ENCODE results near the gene RAI2. TPM values are rescaled to one million over a fixed set of nuclear protein-coding genes. Genes with fewer than 3 reads are reported as not detected.

RAI2 gene
- total and polyA plus RNA-seq, 2 experiments from 2014 or later, result 0.83 to 0.99 TPM

DNA sequence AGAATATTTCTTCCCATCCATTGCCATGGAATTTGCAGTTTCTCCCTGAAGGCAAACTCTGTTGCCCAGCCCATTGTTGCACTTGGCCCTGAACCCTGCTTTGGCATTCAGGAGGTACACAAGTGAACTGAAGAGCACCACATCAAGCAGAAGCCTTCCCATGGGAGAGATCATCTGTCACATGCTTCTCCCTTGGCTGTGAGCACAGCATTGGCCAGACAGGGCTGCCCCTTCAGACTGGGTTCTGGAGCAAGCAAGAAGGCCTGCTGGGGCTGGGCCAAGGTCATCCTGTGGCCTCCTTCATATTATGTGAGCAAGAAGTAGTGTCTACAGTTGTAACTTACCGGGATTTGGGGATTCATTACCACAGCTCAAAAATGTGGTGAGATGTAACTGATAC is 101.1 kb downstream of the RAI2 start:
- H3K79me2 ChIP-seq (replicated peaks; ENCODE audit: insufficient read depth), result no peaks in the 10 kb centered on the region
- H3K36me3 ChIP-seq (ENCODE audit: insufficient read depth), result no peaks in the 10 kb centered on the region
- H3K4me1 ChIP-seq (ENCODE audit: insufficient read depth), result no peaks in the 10 kb centered on the region
- no peak overlapping the region for H3K27ac ChIP-seq (ENCODE audit: low read depth)
- H3K27me3 ChIP-seq (ENCODE audit: insufficient read depth), result no peaks in the 10 kb centered on the region
- no peak for ATAC-seq
- H3F3A ChIP-seq (replicated peaks; ENCODE audit: low read depth), result no peaks in the 10 kb centered on the region
- Mint-ChIP-seq H3K9me3 (no peaks in the 10 kb centered on the region), H3K27me3 (ENCODE audit: insufficient read depth, low read depth, poor library complexity) (no peaks in the 10 kb centered on the region), H3K4me1 (no peaks in the 10 kb centered on the region; the same call in 2 of the 3 replicates), H3K27ac (no peak overlapping the region), H3K4me3 (no peak overlapping the region), H3K36me3 (ENCODE audit: low read depth) (no peaks in the 10 kb centered on the region; the same call in 2 of the 3 replicates)
- H4K20me1 ChIP-seq (replicated peaks; ENCODE audit: insufficient read depth), result no peaks in the 10 kb centered on the region
- H3K4me2 ChIP-seq, result no peak overlapping the region
- TF ChIP-seq STAT1 (IDR thresholded peaks at IDR 0.05; ENCODE audit: unreplicated experiment), result no peak
- no peak for TF ChIP-seq NANOG (IDR thresholded peaks at IDR 0.05; ENCODE audit: borderline replicate concordance)
- TF ChIP-seq, protein P1, sequence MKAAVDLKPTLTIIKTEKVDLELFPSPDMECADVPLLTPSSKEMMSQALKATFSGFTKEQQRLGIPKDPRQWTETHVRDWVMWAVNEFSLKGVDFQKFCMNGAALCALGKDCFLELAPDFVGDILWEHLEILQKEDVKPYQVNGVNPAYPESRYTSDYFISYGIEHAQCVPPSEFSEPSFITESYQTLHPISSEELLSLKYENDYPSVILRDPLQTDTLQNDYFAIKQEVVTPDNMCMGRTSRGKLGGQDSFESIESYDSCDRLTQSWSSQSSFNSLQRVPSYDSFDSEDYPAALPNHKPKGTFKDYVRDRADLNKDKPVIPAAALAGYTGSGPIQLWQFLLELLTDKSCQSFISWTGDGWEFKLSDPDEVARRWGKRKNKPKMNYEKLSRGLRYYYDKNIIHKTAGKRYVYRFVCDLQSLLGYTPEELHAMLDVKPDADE (IDR thresholded peaks at IDR 0.05), result no peak
- TF ChIP-seq EZH2phosphoT487 (IDR thresholded peaks at IDR 0.05; ENCODE audit: unreplicated experiment), result no peak
- no peak for TF ChIP-seq CREB1 (CRISPR knock-in tag; IDR thresholded peaks at IDR 0.05; ENCODE audit: low read depth)
- TF ChIP-seq, protein P2, sequence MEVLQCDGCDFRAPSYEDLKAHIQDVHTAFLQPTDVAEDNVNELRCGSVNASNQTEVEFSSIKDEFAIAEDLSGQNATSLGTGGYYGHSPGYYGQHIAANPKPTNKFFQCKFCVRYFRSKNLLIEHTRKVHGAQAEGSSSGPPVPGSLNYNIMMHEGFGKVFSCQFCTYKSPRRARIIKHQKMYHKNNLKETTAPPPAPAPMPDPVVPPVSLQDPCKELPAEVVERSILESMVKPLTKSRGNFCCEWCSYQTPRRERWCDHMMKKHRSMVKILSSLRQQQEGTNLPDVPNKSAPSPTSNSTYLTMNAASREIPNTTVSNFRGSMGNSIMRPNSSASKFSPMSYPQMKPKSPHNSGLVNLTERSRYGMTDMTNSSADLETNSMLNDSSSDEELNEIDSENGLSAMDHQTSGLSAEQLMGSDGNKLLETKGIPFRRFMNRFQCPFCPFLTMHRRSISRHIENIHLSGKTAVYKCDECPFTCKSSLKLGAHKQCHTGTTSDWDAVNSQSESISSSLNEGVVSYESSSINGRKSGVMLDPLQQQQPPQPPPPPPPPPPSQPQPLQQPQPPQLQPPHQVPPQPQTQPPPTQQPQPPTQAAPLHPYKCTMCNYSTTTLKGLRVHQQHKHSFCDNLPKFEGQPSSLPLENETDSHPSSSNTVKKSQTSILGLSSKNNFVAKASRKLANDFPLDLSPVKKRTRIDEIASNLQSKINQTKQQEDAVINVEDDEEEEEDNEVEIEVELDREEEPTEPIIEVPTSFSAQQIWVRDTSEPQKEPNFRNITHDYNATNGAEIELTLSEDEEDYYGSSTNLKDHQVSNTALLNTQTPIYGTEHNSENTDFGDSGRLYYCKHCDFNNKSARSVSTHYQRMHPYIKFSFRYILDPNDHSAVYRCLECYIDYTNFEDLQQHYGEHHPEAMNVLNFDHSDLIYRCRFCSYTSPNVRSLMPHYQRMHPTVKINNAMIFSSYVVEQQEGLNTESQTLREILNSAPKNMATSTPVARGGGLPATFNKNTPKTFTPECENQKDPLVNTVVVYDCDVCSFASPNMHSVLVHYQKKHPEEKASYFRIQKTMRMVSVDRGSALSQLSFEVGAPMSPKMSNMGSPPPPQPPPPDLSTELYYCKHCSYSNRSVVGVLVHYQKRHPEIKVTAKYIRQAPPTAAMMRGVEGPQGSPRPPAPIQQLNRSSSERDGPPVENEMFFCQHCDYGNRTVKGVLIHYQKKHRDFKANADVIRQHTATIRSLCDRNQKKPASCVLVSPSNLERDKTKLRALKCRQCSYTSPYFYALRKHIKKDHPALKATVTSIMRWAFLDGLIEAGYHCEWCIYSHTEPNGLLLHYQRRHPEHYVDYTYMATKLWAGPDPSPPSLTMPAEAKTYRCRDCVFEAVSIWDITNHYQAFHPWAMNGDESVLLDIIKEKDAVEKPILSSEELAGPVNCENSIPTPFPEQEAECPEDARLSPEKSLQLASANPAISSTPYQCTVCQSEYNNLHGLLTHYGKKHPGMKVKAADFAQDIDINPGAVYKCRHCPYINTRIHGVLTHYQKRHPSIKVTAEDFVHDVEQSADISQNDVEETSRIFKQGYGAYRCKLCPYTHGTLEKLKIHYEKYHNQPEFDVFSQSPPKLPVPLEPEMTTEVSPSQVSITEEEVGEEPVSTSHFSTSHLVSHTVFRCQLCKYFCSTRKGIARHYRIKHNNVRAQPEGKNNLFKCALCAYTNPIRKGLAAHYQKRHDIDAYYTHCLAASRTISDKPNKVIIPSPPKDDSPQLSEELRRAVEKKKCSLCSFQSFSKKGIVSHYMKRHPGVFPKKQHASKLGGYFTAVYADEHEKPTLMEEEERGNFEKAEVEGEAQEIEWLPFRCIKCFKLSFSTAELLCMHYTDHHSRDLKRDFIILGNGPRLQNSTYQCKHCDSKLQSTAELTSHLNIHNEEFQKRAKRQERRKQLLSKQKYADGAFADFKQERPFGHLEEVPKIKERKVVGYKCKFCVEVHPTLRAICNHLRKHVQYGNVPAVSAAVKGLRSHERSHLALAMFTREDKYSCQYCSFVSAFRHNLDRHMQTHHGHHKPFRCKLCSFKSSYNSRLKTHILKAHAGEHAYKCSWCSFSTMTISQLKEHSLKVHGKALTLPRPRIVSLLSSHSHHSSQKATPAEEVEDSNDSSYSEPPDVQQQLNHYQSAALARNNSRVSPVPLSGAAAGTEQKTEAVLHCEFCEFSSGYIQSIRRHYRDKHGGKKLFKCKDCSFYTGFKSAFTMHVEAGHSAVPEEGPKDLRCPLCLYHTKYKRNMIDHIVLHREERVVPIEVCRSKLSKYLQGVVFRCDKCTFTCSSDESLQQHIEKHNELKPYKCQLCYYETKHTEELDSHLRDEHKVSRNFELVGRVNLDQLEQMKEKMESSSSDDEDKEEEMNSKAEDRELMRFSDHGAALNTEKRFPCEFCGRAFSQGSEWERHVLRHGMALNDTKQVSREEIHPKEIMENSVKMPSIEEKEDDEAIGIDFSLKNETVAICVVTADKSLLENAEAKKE (CRISPR knock-in tag; IDR thresholded peaks at IDR 0.05), result no peak
- TF ChIP-seq JUNB (IDR thresholded peaks at IDR 0.05; ENCODE audit: unreplicated experiment), result no peak
- no peak for TF ChIP-seq ZNF331 (CRISPR knock-in tag; IDR thresholded peaks at IDR 0.05; ENCODE audit: low read depth)
- TF ChIP-seq, protein P3, sequence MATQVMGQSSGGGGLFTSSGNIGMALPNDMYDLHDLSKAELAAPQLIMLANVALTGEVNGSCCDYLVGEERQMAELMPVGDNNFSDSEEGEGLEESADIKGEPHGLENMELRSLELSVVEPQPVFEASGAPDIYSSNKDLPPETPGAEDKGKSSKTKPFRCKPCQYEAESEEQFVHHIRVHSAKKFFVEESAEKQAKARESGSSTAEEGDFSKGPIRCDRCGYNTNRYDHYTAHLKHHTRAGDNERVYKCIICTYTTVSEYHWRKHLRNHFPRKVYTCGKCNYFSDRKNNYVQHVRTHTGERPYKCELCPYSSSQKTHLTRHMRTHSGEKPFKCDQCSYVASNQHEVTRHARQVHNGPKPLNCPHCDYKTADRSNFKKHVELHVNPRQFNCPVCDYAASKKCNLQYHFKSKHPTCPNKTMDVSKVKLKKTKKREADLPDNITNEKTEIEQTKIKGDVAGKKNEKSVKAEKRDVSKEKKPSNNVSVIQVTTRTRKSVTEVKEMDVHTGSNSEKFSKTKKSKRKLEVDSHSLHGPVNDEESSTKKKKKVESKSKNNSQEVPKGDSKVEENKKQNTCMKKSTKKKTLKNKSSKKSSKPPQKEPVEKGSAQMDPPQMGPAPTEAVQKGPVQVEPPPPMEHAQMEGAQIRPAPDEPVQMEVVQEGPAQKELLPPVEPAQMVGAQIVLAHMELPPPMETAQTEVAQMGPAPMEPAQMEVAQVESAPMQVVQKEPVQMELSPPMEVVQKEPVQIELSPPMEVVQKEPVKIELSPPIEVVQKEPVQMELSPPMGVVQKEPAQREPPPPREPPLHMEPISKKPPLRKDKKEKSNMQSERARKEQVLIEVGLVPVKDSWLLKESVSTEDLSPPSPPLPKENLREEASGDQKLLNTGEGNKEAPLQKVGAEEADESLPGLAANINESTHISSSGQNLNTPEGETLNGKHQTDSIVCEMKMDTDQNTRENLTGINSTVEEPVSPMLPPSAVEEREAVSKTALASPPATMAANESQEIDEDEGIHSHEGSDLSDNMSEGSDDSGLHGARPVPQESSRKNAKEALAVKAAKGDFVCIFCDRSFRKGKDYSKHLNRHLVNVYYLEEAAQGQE (IDR thresholded peaks at IDR 0.05; ENCODE audit: unreplicated experiment), result no peak
- H3K4me3 ChIP-seq, result no peak overlapping the region
- DNase-seq (ENCODE audit: low spot score), result no peak
- H3K9me2 ChIP-seq (ENCODE audit: insufficient read depth), result no peaks in the 10 kb centered on the region
- H2AFZ ChIP-seq, result no peak overlapping the region
